Suprapubic skin (tissue), 4 donors: Measurements from ENCODE around the gene HOXC5. TPM values are rescaled to one million over a fixed set of nuclear protein-coding genes. Genes with fewer than 3 reads are reported as not detected.
"Not testable (repeated sequence)": the region's sequence is repeated elsewhere in the genome, so short reads cannot be mapped to it uniquely, and the experiment has no call there.

Source experiments
- DNase-seq, 2 donors: peaks; one replicate each; pipeline ENCODE4 v3.0.0-alpha.2; 2019; ENCODE audit warnings: low spot score in 2 of 2
- H3K27ac ChIP-seq: fragments of 200-600 bp; sonication (generic); one replicate; pipeline ENCODE4 v1.5.1; 2019
- H3K27me3 ChIP-seq: fragments of 200-600 bp; sonication (generic); one replicate; pipeline ENCODE4 v1.5.1; 2019
- H3K36me3 ChIP-seq: fragments of 200-600 bp; sonication (generic); one replicate; pipeline ENCODE4 v1.5.1; 2019
- H3K4me1 ChIP-seq: fragments of 200-600 bp; sonication (generic); one replicate; pipeline ENCODE4 v1.5.1; 2019
- H3K4me3 ChIP-seq: fragments of 200-600 bp; sonication (generic); one replicate; pipeline ENCODE4 v1.5.1; 2019; ENCODE audit warnings: mild to moderate bottlenecking
- H3K9me3 ChIP-seq: fragments of 200-600 bp; sonication (generic); one replicate; pipeline ENCODE4 v1.5.1; 2019
- EP300 ChIP-seq: sonication (generic); formaldehyde crosslinking; IDR thresholded peaks from one replicate; pipeline ENCODE4 v1.6.1; 2017; ENCODE audit warnings: antibody characterized with exemption
- POLR2A ChIP-seq, 2 donors: fragments of 450-650 bp; IDR thresholded peaks; one replicate each; pipeline ENCODE4 v1.6.1; 2017; ENCODE audit warnings: antibody characterized with exemption in 2 of 2, mild to moderate bottlenecking in 2 of 2, moderate library complexity in 2 of 2
- POLR2AphosphoS5 ChIP-seq, 3 donors: sonication (generic); formaldehyde crosslinking; IDR thresholded peaks; one replicate each; pipeline ENCODE4 v1.6.1; 2017; ENCODE audit warnings: antibody characterized with exemption in 3 of 3
- WGBS: methylation state at CpG from one replicate; pipeline ENCODE4 v1.1.5; 2018; 5-methylcytosine and 5-hydroxymethylcytosine counted together
- total RNA-seq, 4 donors: library from RNA; depleted of rRNA; stranded (reverse); fragments of >200 nt; gene quantifications; one replicate each; pipeline ENCODE4 v1.1.0, GENCODE V29; 2016
- TF ChIP-seq, protein P1 (sequence below), 2 donors: fragments of 200-600 bp in 1 of 2; fragments of 450-650 bp in 1 of 2; sonication (generic) in 1 of 2; IDR thresholded peaks; one replicate each; pipeline ENCODE4 v1.5.1; 2016 to 2019; ENCODE audit warnings: antibody characterized with exemption in 2 of 2, mild to moderate bottlenecking in 1 of 2, moderate library complexity in 1 of 2

The HOXC5 gene
- total RNA-seq, 4 donors from 2014 or later, result 0.26 to 3.5 (median 0.49) TPM; not detected in 1

DNA sequence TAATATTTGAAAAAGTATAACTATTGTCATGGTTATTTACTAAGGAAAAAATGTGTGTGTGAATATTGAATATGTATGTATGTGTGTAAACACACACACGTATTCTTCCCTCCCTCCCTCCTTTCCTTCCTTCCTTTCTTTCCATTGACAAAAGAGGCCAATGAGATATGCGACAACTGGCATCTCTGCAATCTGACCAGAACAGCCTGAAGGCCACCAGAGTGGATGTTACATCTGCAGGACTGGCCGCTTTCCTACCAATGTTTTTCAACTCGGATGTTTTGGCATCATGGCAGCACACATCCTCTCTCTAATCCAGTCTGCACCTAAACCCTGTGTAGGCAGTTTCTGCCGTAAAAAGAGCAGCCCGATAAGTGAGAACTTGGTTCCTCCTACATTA, 41.5 kb downstream of the HOXC5 start:
- no peaks in the 10 kb centered on the region for H3K9me3 ChIP-seq
- no peak overlapping the region for H3K27ac ChIP-seq
- no peak for TF ChIP-seq POLR2A (IDR thresholded peaks at IDR 0.05)
- TF ChIP-seq EP300, result no peak
- TF ChIP-seq, protein P1, sequence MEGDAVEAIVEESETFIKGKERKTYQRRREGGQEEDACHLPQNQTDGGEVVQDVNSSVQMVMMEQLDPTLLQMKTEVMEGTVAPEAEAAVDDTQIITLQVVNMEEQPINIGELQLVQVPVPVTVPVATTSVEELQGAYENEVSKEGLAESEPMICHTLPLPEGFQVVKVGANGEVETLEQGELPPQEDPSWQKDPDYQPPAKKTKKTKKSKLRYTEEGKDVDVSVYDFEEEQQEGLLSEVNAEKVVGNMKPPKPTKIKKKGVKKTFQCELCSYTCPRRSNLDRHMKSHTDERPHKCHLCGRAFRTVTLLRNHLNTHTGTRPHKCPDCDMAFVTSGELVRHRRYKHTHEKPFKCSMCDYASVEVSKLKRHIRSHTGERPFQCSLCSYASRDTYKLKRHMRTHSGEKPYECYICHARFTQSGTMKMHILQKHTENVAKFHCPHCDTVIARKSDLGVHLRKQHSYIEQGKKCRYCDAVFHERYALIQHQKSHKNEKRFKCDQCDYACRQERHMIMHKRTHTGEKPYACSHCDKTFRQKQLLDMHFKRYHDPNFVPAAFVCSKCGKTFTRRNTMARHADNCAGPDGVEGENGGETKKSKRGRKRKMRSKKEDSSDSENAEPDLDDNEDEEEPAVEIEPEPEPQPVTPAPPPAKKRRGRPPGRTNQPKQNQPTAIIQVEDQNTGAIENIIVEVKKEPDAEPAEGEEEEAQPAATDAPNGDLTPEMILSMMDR (IDR thresholded peaks at IDR 0.05), result no peak
- no peak for TF ChIP-seq POLR2AphosphoS5 (IDR thresholded peaks at IDR 0.05)
- H3K36me3 ChIP-seq, result no peaks in the 10 kb centered on the region
- H3K27me3 ChIP-seq, result no peaks in the 10 kb centered on the region
- 89% methylated on average over 6 of the region's 6 CpGs for WGBS
- H3K4me1 ChIP-seq, result no peaks in the 10 kb centered on the region
- DNase-seq, result no peak
- H3K4me3 ChIP-seq, result no peak overlapping the region

DNA sequence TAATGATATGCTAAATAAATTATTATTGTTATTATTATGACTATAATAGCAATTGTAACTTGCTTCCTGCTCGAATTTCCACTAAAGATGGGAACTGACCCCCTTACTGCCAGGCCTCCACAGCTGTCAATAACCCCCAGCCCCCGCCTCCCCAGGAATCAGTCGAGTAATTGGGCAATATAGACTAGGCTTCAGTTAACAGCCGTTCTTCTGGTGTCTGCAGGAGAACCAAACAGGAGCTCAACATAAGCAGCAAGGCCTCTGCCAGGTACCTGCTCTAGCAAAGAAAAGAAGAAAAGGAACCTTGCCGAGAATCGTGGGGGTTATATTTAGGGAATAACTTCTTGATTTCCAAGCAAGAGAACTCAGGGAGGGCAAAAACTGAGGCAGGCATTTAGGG, 42.6 kb downstream of the HOXC5 start:
- Histone ChIP-seq H3K9me3 (no peaks in the 10 kb centered on the region), H3K27me3 (no peaks in the 10 kb centered on the region), H3K4me1 (no peaks in the 10 kb centered on the region), H3K27ac (no peak overlapping the region), H3K4me3 (no peak overlapping the region), H3K36me3 (no peaks in the 10 kb centered on the region)
- no peak for DNase-seq
- WGBS, result 78% methylated on average over 6 of the region's 6 CpGs
- TF ChIP-seq POLR2A (IDR thresholded peaks at IDR 0.05), result no peak
- TF ChIP-seq, protein P1 (IDR thresholded peaks at IDR 0.05), result no peak
- no peak for TF ChIP-seq EP300
- no peak for TF ChIP-seq POLR2AphosphoS5 (IDR thresholded peaks at IDR 0.05)

DNA sequence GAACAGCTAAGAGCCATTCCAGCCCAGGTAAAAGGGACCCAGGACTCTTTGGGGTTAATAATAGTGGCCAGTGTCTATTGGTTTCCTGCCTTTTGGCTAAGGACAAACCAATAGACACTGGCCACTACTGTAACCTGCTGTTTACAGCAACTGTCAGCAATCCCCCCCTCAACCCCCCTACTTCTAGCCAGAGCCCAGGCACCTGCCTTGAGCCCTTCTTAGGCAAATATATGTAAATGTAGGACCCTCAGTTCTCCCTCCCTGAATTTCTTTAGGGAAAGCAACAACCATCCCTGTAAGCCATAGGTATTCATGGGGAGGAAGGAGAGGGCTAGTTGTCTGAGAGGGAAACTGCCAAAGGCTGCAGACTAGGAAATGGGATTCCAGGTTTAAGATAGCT, 43.1 kb downstream of the HOXC5 start:
- TF ChIP-seq, protein P1 (IDR thresholded peaks at IDR 0.05), result no peak
- no peak for TF ChIP-seq POLR2AphosphoS5 (IDR thresholded peaks at IDR 0.05)
- Histone ChIP-seq H3K36me3 (no peaks in the 10 kb centered on the region), H3K4me1 (no peaks in the 10 kb centered on the region), H3K9me3 (no peaks in the 10 kb centered on the region), H3K27ac (no peak overlapping the region), H3K27me3 (no peaks in the 10 kb centered on the region), H3K4me3 (no peak overlapping the region)
- DNase-seq, result no peak

DNA sequence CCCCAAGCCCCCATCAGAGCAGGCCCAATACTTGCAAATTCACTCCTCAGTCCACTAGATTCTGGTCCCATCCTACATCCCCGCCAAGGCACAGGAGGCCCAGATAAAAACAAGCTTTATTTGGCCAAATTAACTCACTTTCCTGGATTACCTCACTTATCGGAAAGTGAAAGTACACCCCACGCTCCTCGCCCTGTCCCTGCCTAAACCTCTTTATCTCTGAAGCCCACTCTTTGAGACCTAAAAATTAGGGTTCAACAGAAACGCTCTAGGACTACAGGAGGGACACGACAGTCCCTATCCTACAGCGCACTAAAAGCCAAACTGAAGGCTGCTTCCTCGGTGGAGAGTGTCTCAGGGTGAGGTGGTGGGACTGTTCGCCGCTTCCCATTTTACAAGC, 45.0 kb downstream of the HOXC5 start:
- H3K4me1 ChIP-seq, H3K36me3 ChIP-seq, H3K27me3 ChIP-seq, H3K9me3 ChIP-seq, DNase-seq: not testable (repeated sequence)
- 71% methylated on average over 10 of the region's 10 CpGs for WGBS
- Histone ChIP-seq H3K27ac (peak overlapping the region; percentile 45), H3K4me3 (peak overlapping the region; percentile 27)

DNA sequence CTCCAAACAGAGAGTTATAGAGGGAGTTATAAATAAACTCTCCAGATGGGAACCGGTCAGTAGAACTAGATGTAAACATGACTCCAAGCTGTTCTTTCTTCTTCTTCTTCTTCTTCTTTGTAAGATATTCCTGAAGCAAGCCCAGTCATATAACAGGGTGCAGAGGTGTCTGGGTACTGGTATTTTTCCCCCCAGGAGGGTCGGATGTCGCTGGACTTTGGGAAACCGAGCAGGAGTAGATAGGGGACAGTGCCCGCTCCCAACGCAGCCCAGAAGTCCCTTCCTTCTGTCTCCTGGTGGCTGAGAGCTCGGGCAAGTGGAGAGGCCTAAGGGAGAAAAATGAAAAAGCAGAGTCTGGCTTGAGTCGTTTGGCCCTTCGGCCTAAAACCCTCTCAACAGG, 46.3 kb downstream of the HOXC5 start:
- DNase-seq, H3K27me3 ChIP-seq, H3K36me3 ChIP-seq, H3K9me3 ChIP-seq, H3K4me1 ChIP-seq: not testable (repeated sequence)
- H3K27ac ChIP-seq, result peak overlapping the region; percentile 62
- peak overlapping the region; percentile 18 for H3K4me3 ChIP-seq
- 72% methylated on average over 9 of the region's 9 CpGs for WGBS

DNA sequence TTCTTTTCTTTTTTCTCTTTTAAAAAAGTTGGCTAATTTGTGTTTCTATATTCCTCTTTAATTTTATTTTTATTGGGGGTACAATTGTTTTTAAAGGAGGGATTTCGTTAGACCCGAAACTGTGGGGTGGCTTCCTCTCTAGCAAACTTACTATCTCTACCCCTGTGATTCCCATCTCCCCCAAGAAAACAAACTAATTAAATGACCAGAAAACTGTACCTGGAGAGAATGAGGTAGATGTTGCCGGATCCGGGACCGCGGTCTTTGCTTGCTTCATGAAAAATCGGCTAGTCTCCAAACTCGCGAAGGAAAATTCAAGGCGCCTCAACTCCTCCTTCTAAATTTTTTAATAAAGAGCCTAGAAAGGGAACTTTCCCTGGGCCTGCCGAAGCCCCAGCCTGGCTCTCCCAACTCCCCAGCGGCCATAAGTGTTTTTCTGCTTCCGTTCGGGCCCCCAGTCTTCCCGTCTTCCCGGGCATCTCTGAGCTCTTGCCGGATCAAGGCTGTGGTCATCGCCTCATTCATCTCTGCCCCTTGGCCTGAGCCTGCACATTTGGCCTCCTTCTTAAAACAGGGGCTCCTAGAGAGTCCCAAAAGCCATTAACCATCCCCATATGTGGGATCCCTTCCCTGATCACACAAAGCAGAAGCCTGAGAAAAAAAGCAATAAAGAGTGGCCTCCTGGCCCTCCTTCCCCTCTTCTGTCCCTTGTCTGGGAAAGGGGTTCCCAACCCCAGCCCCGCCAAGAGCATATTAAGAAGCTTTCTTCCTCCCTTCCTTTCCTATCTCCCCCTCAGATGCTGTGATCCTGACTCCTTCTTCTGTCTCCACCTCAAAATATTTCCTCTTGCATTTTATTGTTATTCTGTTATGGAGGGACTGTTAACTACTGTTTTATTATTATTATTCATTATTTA, 47.4 kb downstream of the HOXC5 start:
- 68% methylated on average over 19 of the region's 19 CpGs for WGBS
- H3K36me3 ChIP-seq, H3K4me1 ChIP-seq, H3K9me3 ChIP-seq, H3K27me3 ChIP-seq, DNase-seq: not testable (repeated sequence)
- Histone ChIP-seq H3K27ac (peak overlapping the region; percentile 68), H3K4me3 (peak overlapping the region; percentile 37)

DNA sequence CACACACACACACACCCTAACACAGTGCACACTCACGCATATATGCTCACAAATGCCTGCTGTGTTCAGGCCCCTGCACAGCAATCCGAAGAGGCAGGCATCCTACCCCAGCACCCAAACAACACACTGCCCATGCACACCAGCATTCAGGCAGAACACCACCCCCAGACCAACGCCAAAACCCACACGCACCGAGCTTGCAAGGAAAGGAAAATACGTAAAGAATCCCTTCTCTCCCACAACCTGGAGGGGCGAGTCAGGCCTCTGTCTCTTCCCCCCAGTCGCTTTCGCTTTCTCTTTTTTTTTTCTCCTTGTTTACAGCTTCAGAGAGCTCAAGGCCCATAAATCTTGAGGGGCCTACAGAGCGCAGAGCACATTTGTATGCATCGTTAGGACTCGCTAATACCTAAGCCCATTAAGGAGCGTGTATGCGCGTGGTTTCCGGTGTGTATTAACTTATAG, 48.2 kb downstream of the HOXC5 start:
- H3K4me1 ChIP-seq, H3K36me3 ChIP-seq, H3K9me3 ChIP-seq, DNase-seq, H3K27me3 ChIP-seq: not testable (repeated sequence)
- H3K4me3 ChIP-seq, result peak overlapping the region; percentile 37
- peak overlapping the region; percentile 68 for H3K27ac ChIP-seq
- 40% methylated on average over 16 of the region's 16 CpGs for WGBS

DNA sequence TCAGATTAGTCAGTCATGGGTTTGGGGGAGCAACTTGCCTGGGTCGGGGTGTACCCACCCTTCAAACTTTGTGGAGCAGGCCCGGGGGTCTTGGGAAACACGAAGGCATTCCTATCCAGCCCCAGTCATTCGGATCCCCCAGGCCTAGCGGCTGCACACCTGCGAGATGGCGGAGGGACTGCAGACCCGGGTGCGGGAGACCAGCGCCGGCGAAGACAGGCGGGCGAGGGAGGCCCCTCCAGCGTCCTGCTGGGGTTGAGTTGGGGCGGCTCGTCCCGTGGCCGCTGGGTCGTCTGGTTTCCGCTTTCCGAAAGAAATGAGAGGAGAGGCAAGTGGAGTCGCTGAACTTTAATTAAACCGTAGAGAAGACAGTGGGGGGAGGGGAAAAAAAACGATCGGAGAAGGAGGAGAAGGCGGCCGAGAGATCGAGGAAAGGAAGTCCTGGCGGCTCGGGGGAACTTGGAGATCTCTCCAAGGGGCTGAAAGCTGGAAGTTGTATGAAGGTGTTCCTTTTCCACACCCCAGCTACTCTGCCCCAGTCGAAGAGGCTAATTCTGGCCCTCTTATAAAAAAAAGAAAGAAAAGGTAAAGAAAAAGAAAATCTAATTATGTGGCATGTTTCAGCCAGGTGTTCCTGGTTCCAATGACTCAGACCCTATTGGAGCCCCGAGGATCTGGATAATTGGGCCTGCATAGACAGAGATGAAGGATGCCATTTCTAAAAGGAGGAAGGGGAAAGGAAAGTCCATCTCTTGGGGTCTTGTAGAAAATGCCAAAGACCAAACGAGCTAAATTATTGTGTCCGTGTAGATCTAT, 48.9 kb downstream of the HOXC5 start:
- 41% methylated on average over 32 of the region's 35 CpGs for WGBS
- H3K4me1 ChIP-seq, H3K9me3 ChIP-seq, H3K27me3 ChIP-seq, H3K36me3 ChIP-seq, DNase-seq: not testable (repeated sequence)
- peak overlapping the region; percentile 67 for H3K27ac ChIP-seq
- peak overlapping the region; percentile 37 for H3K4me3 ChIP-seq
